GM06990 (cell line): ENCODE data around the gene SVOP.
"Not testable (repeated sequence)": the region's sequence is repeated elsewhere in the genome, so short reads cannot be mapped to it uniquely, and the experiment has no call there.

ENCODE experiments used
- DNase-seq: peaks from one replicate; pipeline ENCODE4 v3.0.0-alpha.2; 2011; ENCODE audit not compliant: insufficient read length; ENCODE audit errors: extremely low read depth
- H3K27me3 ChIP-seq: replicated peaks from 2 replicates; pipeline ENCODE4 v1.6.0; 2011; ENCODE audit warnings: low read length; ENCODE audit not compliant: control insufficient read depth, insufficient read depth
- H3K36me3 ChIP-seq: 2 replicates; pipeline ENCODE4 v1.5.1; 2011; ENCODE audit warnings: low read length; ENCODE audit not compliant: control insufficient read depth, insufficient read depth
- H3K4me3 ChIP-seq: replicated peaks from 2 replicates; pipeline ENCODE4 v1.5.1; 2011; ENCODE audit warnings: low read depth, mild to moderate bottlenecking, control low read depth, low read length
- TF ChIP-seq, protein P1 (sequence below): IDR thresholded peaks from 2 replicates; pipeline ENCODE4 v1.5.1; 2011; ENCODE audit warnings: low read length, control low read depth, mild to moderate bottlenecking, inconsistent platforms; ENCODE audit not compliant: insufficient read depth, poor library complexity, severe bottlenecking

SVOP gene

DNA sequence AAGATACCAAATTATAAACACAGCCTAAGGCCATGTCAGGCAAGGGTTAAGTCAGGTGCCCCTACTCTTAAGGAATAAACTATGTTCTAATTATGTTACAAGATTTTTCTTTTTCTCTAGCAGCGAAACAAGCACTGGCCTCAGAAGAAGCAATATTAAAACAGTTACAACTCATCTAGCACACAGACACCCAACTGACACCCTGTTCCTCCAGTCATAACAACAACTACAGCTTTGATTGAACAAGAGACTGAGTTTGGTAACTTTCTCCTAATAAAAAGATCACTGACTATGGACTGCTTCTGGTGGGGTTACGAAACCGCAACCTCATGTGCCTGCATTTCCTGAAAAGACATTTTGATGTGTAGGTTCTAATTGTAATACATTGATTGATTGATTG, 144.3 kb downstream of the SVOP start:
- Histone ChIP-seq H3K4me3 (no peak overlapping the region), H3K36me3 (no peaks in the 10 kb centered on the region), H3K27me3 (no peaks in the 10 kb centered on the region)
- no peak for DNase-seq
- TF ChIP-seq, protein P1, sequence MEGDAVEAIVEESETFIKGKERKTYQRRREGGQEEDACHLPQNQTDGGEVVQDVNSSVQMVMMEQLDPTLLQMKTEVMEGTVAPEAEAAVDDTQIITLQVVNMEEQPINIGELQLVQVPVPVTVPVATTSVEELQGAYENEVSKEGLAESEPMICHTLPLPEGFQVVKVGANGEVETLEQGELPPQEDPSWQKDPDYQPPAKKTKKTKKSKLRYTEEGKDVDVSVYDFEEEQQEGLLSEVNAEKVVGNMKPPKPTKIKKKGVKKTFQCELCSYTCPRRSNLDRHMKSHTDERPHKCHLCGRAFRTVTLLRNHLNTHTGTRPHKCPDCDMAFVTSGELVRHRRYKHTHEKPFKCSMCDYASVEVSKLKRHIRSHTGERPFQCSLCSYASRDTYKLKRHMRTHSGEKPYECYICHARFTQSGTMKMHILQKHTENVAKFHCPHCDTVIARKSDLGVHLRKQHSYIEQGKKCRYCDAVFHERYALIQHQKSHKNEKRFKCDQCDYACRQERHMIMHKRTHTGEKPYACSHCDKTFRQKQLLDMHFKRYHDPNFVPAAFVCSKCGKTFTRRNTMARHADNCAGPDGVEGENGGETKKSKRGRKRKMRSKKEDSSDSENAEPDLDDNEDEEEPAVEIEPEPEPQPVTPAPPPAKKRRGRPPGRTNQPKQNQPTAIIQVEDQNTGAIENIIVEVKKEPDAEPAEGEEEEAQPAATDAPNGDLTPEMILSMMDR: no peak

DNA sequence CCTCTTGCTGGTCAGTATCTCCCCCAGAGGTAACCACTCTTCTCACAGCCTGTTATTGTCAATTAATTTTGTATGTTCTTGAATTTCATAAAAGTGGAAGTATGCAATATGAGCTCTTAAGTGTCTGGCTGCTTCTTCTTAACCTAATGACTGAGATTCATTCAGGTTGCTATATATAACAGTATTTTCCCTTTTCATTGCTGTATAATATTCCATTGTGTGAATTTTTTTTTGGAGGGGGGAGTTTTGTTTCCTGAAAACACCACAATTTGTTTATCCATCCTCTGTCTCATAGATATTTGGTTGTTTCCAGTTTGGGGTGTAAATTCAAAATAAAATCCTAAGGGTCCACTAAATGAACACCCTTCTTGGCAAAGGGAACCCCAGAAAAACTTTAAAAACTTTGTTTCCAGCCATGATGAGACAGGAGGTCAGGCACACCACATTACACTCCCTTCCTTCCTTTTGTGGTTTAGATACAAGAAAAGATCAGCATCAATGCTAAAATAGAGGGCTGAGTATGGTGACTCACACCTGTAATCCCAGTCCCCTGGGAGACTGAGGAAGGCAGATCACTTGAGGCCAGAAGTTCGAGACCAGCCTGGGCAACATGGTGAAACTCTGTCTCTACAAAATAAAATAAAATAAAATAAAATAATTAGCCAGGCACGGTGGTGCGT, 145.0 kb downstream of the SVOP start:
- H3K4me3 ChIP-seq: no peak overlapping the region
- H3K36me3 ChIP-seq: no peaks in the 10 kb centered on the region
- TF ChIP-seq, protein P1: no peak
- H3K27me3 ChIP-seq: no peaks in the 10 kb centered on the region
- DNase-seq: no peak

DNA sequence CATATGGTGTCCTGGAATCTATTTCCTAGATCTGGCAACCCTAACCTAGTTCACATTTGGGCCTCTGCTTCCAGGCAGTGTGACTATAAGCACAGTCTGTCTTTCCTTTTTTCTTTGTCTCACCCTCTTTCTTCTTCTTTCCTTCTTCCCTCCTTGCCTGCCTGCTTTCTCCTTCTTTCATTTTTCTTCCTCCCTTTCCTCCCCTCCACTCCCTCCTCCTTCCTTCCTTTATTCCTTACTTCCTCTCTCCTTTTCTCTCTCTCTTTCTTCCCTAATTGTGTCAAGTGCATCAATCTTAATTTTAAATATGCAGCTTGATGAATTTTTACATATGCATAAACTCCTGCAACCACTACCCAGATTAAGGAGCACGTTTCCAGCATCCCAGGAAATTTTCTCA, 145.6 kb downstream of the SVOP start:
- H3K4me3 ChIP-seq: no peak overlapping the region
- no peaks in the 10 kb centered on the region for H3K27me3 ChIP-seq
- H3K36me3 ChIP-seq: no peaks in the 10 kb centered on the region
- no peak for DNase-seq
- TF ChIP-seq, protein P1: no peak

DNA sequence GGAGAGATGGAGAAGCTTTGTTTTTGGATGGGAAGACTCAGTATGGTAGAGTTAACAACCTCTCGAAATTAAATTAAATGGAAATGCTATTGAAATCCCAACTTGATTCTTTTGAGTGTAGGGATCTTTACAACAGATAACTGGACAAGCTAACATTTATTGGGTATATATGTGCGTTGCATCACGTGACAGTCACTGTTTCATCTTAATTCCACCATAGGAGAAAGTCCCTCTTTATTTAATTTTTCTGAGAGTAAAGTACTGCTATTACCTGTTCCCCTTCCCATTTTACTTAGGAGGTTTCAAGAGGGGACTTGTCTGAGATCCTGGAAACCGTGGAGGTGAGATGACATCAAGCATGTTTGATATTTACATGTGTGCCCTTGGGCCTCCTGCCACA, 152.1 kb downstream of the SVOP start:
- H3K4me3 ChIP-seq: no peak overlapping the region
- TF ChIP-seq, protein P1: no peak
- no peak for DNase-seq
- no peaks in the 10 kb centered on the region for H3K27me3 ChIP-seq
- H3K36me3 ChIP-seq: no peaks in the 10 kb centered on the region

DNA sequence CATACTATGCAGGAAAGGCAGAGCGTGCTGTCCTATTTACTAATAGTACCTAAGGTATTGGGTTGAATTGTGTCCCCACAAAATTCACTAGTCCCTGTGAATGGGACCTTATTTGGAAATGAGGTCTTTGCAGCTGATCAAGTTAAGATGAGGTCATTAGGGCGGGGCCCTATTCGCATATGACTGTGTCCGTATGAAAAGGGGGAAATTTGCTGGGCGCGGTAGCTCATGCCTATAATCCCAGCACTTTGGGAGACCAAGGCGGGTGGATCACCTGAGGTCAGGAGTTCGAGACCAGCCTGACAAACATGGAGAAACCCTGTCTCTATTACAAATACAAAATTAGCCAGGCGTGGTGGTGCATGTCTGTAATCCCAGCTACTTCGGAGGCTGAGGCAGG, 154.8 kb downstream of the SVOP start:
- DNase-seq, H3K27me3 ChIP-seq: not testable (repeated sequence)

DNA sequence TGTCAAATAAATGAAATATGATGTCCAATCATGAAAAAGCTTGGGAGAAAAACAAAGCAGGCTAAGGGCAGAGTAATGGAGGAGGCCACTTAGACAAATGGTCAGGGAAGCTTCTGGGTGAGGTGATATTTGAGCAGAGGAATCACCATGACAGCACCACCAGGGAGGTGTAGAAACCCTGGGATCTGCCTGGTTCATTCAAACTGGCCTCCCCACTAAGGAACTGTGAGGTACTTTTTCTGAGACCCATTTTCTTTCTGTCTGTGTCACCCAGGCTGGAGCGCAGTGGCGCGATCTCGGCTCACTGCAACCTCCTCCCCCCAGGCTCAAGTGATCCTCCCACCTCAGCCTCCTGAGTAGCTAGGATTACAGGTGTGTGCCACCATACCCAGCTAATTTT, 155.7 kb downstream of the SVOP start:
- Histone ChIP-seq H3K27me3 (no peaks in the 10 kb centered on the region), H3K4me3 (no peak overlapping the region), H3K36me3 (no peaks in the 10 kb centered on the region)
- TF ChIP-seq, protein P1: no peak
- no peak for DNase-seq

More for the DNA sequence above, 154.8 kb downstream of the SVOP start:
- H3K36me3 ChIP-seq, H3K4me3 ChIP-seq: not testable (repeated sequence)
